Measurements from ENCODE around the gene MSL1. TPM values are rescaled to one million over a fixed set of nuclear protein-coding genes. Genes with fewer than 3 reads are reported as not detected.

The MSL1 gene, protein sequence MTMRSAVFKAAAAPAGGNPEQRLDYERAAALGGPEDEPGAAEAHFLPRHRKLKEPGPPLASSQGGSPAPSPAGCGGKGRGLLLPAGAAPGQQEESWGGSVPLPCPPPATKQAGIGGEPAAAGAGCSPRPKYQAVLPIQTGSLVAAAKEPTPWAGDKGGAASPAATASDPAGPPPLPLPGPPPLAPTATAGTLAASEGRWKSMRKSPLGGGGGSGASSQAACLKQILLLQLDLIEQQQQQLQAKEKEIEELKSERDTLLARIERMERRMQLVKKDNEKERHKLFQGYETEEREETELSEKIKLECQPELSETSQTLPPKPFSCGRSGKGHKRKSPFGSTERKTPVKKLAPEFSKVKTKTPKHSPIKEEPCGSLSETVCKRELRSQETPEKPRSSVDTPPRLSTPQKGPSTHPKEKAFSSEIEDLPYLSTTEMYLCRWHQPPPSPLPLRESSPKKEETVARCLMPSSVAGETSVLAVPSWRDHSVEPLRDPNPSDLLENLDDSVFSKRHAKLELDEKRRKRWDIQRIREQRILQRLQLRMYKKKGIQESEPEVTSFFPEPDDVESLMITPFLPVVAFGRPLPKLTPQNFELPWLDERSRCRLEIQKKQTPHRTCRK
- 100 to 1,000 TPM in 1 of 2 donors, 10 to 100 TPM in 1; 95.4 to 108 TPM for total RNA-seq
- polyA plus RNA-seq (2013, experiment 1 of 2): 126 TPM
- 115 TPM for polyA plus RNA-seq (2013, experiment 2 of 2)
- long read RNA-seq, experiment 1, transcript MSL1-203 (3 exons, 2,081 nt): major isoform, 9 of 25 reads
- long read RNA-seq, experiment 1, partial matches to known transcripts: 2 of 25 reads
- long read RNA-seq, experiment 1, other reads (novel, unspliced or antisense): 14 of 25 reads
- long read RNA-seq, experiment 2, full-length matches to known transcripts: 19 of 34 reads
- long read RNA-seq, experiment 2, partial matches to known transcripts: 5 of 34 reads
- long read RNA-seq, experiment 2, other reads (novel, unspliced or antisense): 10 of 34 reads
- long read RNA-seq, experiment 3, transcript MSL1-203 (3 exons, 2,081 nt): major isoform, 6 of 20 reads
- long read RNA-seq, experiment 3, partial matches to known transcripts: 5 of 20 reads
- long read RNA-seq, experiment 3, other reads (novel, unspliced or antisense): 6 of 20 reads
- long read RNA-seq, experiment 4, partial matches to known transcripts: 1 of 4 reads
- long read RNA-seq, experiment 4, other reads (novel, unspliced or antisense): 3 of 4 reads

- Histone ChIP-seq H3K4me1 (ENCODE audit: control insufficient read depth, insufficient read depth, low read length) (no peaks in the 10 kb centered on the region), H3K27me3 (ENCODE audit: control insufficient read depth, insufficient read depth, low read length, poor library complexity, severe bottlenecking) (peaks cover 41% of the 10 kb centered on the region), H3K4me3 (ENCODE audit: low read length) (peak within 1 kb of the TSS; percentile 92), H3K9ac (ENCODE audit: extremely low read depth, low read length, poor library complexity, severe bottlenecking) (peak within 1 kb of the TSS; percentile 66), H3K36me3 (ENCODE audit: control insufficient read depth, insufficient read depth, low read length) (peaks cover 10% of the 10 kb centered on the region), H3K9me3 (ENCODE audit: control insufficient read depth, low read length) (no peaks in the 10 kb centered on the region), H3K27ac (ENCODE audit: low read depth, low read length) (peak within 1 kb of the TSS; percentile 89)
- peaks cover 15% of the 10 kb centered on the region for H3K36me3 Mint-ChIP-seq (ENCODE audit: low read depth)
- H3K4me1 Mint-ChIP-seq: peaks cover 7% of the 10 kb centered on the region
- peaks cover 46% of the 10 kb centered on the region for H3K27me3 Mint-ChIP-seq (ENCODE audit: insufficient read depth)
- H3K9me3 Mint-ChIP-seq: no peaks in the 10 kb centered on the region
- peak; percentile 95 for DNase-seq
- TF ChIP-seq, protein P1, sequence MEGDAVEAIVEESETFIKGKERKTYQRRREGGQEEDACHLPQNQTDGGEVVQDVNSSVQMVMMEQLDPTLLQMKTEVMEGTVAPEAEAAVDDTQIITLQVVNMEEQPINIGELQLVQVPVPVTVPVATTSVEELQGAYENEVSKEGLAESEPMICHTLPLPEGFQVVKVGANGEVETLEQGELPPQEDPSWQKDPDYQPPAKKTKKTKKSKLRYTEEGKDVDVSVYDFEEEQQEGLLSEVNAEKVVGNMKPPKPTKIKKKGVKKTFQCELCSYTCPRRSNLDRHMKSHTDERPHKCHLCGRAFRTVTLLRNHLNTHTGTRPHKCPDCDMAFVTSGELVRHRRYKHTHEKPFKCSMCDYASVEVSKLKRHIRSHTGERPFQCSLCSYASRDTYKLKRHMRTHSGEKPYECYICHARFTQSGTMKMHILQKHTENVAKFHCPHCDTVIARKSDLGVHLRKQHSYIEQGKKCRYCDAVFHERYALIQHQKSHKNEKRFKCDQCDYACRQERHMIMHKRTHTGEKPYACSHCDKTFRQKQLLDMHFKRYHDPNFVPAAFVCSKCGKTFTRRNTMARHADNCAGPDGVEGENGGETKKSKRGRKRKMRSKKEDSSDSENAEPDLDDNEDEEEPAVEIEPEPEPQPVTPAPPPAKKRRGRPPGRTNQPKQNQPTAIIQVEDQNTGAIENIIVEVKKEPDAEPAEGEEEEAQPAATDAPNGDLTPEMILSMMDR (conservative IDR thresholded peaks at IDR 0.05): no peak
- peak within 1 kb of the TSS; percentile 93 for H3K4me3 Mint-ChIP-seq
- WGBS, 2 experiments (ENCODE audit: insufficient coverage in 1 of 2, insufficient read length in 1 of 2): 1 to 20% methylated on average over 2 to 68 of the region's 82 CpGs
- H3K27ac Mint-ChIP-seq: peak within 1 kb of the TSS; percentile 79
Observed at GRCh38 chr17:40121181-40122135, at the start of gene MSL1. Gene MSL1, plus strand, starts transcription at chr17:40121971. Its CDS starts 642 bp downstream, at chr17:40122613.

GRCh38 chr17:40072040-40072734 lies 49.6 kb upstream of the MSL1 start:
- peaks cover 3% of the 10 kb centered on the region for H3K27me3 Mint-ChIP-seq (ENCODE audit: insufficient read depth)
- DNase-seq: peak; percentile 51

More at GRCh38 chr17:40072040-40072734, 49.6 kb upstream of the MSL1 start:
- Histone ChIP-seq H3K36me3 (ENCODE audit: control insufficient read depth, insufficient read depth, low read length) (no peaks in the 10 kb centered on the region), H3K4me3 (ENCODE audit: low read length) (no peak overlapping the region), H3K27ac (ENCODE audit: low read depth, low read length) (no peak overlapping the region), H3K9me3 (ENCODE audit: control insufficient read depth, low read length) (no peaks in the 10 kb centered on the region), H3K4me1 (ENCODE audit: control insufficient read depth, insufficient read depth, low read length) (peaks cover 50% of the 10 kb centered on the region), H3K27me3 (ENCODE audit: control insufficient read depth, insufficient read depth, low read length, poor library complexity, severe bottlenecking) (no peaks in the 10 kb centered on the region), H3K9ac (ENCODE audit: extremely low read depth, low read length, poor library complexity, severe bottlenecking) (no peak overlapping the region)
- Mint-ChIP-seq H3K4me1 (peaks cover 70% of the 10 kb centered on the region), H3K36me3 (ENCODE audit: low read depth) (peaks cover 4% of the 10 kb centered on the region), H3K4me3 (no peak overlapping the region), H3K9me3 (no peaks in the 10 kb centered on the region), H3K27ac (no peak overlapping the region)
- TF ChIP-seq, protein P1 (conservative IDR thresholded peaks at IDR 0.05): no peak
- 84 to 86% methylated on average over 5 to 19 of the region's 19 CpGs for WGBS, 2 experiments (ENCODE audit: insufficient coverage in 1 of 2, insufficient read length in 1 of 2)
